Measurements from ENCODE around the gene SYT8.

DNA sequence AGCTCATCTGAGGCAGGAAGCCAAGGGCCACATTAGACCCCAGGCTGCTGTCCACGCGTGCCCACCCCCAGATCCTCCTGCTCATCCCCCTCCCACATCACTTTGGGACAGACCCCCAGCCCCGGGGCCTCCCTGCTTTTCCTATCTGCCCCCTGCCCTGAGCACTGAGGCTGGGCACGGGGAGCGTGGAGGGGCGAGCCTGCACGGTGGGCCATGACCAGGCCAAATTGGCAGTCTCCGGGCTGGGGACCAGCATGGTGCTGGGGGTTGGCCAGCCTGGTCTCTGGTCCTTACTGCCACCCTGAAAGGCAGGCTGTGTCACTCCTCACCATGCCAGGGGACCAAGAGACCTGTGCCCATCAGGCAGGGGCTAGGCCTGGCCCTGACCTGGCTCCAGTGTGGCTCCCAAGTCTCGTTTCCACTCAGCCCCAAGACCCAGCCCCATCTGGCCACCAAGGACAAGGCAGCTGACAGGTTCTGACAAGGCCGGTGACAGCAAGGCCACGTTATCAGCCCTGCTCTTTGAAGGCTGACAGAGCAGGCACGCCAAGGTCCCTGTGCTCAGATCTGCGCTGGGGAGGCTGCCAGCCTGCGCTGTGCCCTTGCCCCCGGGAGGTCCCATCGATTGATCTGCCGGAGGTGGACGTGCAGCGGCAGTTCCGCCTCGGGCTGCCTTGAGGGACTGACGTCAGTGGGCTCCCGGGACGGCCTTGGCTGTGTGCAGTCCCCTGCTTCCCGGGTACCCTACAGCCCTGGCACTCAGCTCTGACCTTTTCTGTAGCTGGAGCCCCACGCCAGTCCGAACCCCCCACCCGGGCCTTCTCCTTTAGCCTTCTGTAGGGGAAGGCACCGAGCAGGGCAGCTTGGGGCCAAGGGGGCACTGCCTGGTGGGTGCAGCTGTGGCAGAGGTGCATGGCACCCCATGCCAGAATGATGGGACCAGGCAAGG lies 7.6 kb downstream of the SYT8 start:
- TF ChIP-seq GATA2 (IDR thresholded peaks at IDR 0.05; ENCODE audit: low read depth, low read length) (no peak), GATA3 (IDR thresholded peaks at IDR 0.05; ENCODE audit: low read depth, low read length) (no peak)
